Large intestine (tissue), 3 donors: ENCODE results near the gene SEC14L5. TPM values are rescaled to one million over a fixed set of nuclear protein-coding genes. Genes with fewer than 3 reads are reported as not detected.

Experiments used
- DNase-seq, 2 donors: peaks; one replicate each; pipeline versions ENCODE4 v3.0.0 to v3.0.0-alpha.2; 2013
- H3K27ac ChIP-seq: one replicate; pipeline ENCODE4 v1.5.1; 2013; ENCODE audit warnings: low read length
- H3K27me3 ChIP-seq: 2 replicates; pipeline ENCODE4 v1.6.1; 2013; ENCODE audit warnings: low read length; ENCODE audit not compliant: control insufficient read depth, insufficient read depth
- H3K36me3 ChIP-seq: 2 replicates; pipeline ENCODE4 v1.6.1; 2013; ENCODE audit warnings: low read length; ENCODE audit not compliant: control insufficient read depth, insufficient read depth
- H3K4me1 ChIP-seq: one replicate; pipeline ENCODE4 v1.6.1; 2013; ENCODE audit warnings: low read length; ENCODE audit not compliant: control insufficient read depth, insufficient read depth
- H3K4me3 ChIP-seq: one replicate; pipeline ENCODE4 v1.5.1; 2013; ENCODE audit warnings: low read length
- H3K9me3 ChIP-seq: one replicate; pipeline ENCODE4 v1.6.1; 2013; ENCODE audit warnings: mild to moderate bottlenecking, low read depth, low read length, moderate library complexity; ENCODE audit not compliant: control insufficient read depth
- WGBS: methylation state at CpG from one replicate; pipeline ENCODE4 v1.1.5; 2013; ENCODE audit warnings: low lambda C conversion rate; ENCODE audit not compliant: insufficient coverage; 5-methylcytosine and 5-hydroxymethylcytosine counted together
- polyA plus RNA-seq: library from polyadenylated mRNA; unstranded; fragments of 120-200 nt; gene quantifications from one replicate; pipeline ENCODE4 v1.2.1, GENCODE V29; 2013

SEC14L5 gene
- polyA plus RNA-seq, 1 donor = 0.24 TPM

DNA sequence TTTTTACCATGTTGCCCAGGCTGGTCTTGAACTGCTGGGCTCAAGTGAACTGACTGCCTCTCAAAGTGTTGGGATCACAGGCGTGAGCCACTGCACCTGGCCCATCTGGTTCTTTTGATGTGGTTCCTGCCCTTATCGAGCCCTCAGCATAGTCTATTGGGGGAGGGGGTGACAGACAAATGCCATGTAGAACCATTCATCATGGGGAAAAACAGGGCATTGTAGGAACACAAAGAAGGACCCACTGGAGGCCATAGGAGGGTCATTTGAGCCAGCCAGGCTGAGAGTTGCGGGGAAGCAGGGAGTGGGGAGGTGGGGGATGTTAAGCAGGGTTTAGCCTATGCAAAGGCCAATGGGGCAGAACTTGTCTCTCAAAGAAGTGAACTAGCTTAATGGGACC lies 11.9 kb downstream of the SEC14L5 start:
- no peak overlapping the region for H3K4me3 ChIP-seq
- WGBS = no CpG with 5 or more reads among the region's 3 CpGs

DNA sequence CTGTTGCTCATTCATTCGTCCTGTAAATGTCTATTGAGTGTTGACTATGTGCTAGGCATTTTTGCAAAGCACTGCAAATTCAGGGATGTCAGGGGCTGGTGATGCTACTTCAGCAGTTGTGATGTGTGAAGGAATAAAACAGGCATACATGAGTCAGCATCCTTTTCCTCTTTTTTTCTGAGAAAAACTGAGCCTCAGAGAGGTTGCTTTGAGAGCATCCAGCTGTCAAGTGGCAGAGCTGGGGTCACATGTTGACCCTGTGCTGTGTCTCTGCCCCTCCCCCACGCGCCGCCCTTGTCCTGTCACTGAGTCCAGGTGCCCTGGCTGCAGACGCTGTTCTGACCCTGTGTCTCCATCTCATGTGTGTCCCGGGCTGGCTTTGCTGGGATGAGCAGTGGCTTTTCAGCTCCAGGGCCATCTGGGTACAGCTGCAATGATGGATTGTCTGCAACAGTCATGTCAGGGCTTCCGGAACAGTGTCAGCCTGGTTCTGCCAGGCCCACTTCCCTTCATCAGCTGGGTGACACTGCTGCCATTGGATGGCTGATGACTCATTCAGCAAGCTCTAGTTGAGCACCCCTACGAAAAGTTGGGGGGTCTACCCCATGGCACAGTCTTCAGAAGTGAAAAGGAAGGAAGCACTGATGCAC lies 14.9 kb downstream of the SEC14L5 start:
- Histone ChIP-seq H3K36me3 (no peaks in the 10 kb centered on the region), H3K27me3 (no peaks in the 10 kb centered on the region), H3K4me3 (no peak overlapping the region), H3K27ac (no peak overlapping the region), H3K4me1 (no peaks in the 10 kb centered on the region), H3K9me3 (no peaks in the 10 kb centered on the region)
- no peak for DNase-seq
- WGBS = no CpG with 5 or more reads among the region's 8 CpGs

More for the DNA sequence above, 11.9 kb downstream of the SEC14L5 start:
- no peaks in the 10 kb centered on the region for H3K4me1 ChIP-seq
- no peaks in the 10 kb centered on the region for H3K9me3 ChIP-seq
- DNase-seq = no peak
- H3K27me3 ChIP-seq = no peaks in the 10 kb centered on the region
- H3K27ac ChIP-seq = no peak overlapping the region
- H3K36me3 ChIP-seq = no peaks in the 10 kb centered on the region

GRCh38 chr16:4976079-4976478 lies 17.9 kb downstream of the SEC14L5 start:
- DNase-seq = no peak
- no CpG with 5 or more reads among the region's 2 CpGs for WGBS
- Histone ChIP-seq H3K4me3 (no peak overlapping the region), H3K9me3 (no peaks in the 10 kb centered on the region), H3K4me1 (no peaks in the 10 kb centered on the region), H3K36me3 (no peaks in the 10 kb centered on the region), H3K27ac (no peak overlapping the region), H3K27me3 (no peaks in the 10 kb centered on the region)

- H3K4me3 ChIP-seq = no peak overlapping the region
- no peaks in the 10 kb centered on the region for H3K27me3 ChIP-seq
- H3K36me3 ChIP-seq = no peaks in the 10 kb centered on the region
- no peak for DNase-seq
- H3K9me3 ChIP-seq = no peaks in the 10 kb centered on the region
- H3K4me1 ChIP-seq = no peaks in the 10 kb centered on the region
- no CpG with 5 or more reads among the region's 5 CpGs for WGBS
- no peak overlapping the region for H3K27ac ChIP-seq
Observed at GRCh38 chr16:4976611-4977145, 18.5 kb downstream of the SEC14L5 start.

GRCh38 chr16:4979164-4979563 lies 21.0 kb downstream of the SEC14L5 start:
- Histone ChIP-seq H3K4me1 (no peaks in the 10 kb centered on the region), H3K27me3 (peaks cover 3% of the 10 kb centered on the region), H3K9me3 (no peaks in the 10 kb centered on the region), H3K36me3 (no peaks in the 10 kb centered on the region), H3K27ac (no peak overlapping the region), H3K4me3 (no peak overlapping the region)
- no peak for DNase-seq
- WGBS = no CpG with 5 or more reads among the region's 7 CpGs

DNA sequence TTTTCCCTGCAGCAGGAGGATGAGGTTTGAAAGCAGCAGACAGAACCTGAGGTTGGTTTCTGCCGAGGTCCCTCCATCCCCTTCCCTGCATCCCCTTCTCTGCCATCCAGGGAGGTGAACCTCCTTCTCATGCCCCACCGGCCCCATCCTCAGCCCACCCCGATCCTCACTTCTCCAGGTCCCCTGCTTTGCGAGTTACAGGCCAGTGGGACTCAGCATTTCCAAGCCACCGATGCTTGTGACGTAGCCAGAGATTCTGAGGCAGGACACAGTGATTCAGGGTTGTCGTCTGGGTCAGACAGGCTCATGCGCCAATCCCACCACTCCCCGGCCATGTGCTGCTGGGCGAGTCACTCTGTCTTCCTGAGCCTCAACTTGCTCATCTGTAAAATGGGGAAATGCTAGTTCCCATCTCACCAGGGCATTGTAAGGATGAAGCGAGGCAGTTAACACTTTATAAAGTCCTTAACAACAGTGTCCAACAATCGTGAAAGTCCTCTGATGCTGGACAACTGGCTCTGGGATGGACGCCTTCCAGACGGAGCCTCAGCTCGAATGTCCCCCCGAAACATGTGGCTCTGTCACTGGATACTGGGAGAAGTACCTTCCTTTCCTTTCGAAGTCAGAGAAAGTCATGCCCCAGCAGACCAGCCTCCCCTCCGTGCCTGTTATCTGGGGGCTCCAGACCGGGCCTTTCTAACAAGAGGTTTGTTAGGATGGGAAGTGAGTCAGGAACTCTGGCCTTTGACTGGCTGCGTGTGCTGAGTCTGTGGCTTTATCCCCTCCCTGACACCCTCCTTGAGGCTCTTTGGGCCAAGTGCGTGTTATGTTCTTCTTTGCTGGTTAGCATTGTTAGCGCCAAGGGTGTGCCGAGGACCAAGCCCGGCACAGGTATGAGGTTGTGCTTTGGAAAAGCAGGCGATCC lies 21.9 kb downstream of the SEC14L5 start:
- 94% methylated on average over 5 of the region's 25 CpGs for WGBS
- no peak overlapping the region for H3K27ac ChIP-seq
- no peak overlapping the region for H3K4me3 ChIP-seq
- peaks cover 3% of the 10 kb centered on the region for H3K27me3 ChIP-seq
- DNase-seq = no peak
- no peaks in the 10 kb centered on the region for H3K36me3 ChIP-seq
- no peaks in the 10 kb centered on the region for H3K9me3 ChIP-seq
- H3K4me1 ChIP-seq = no peaks in the 10 kb centered on the region

GRCh38 chr16:4980691-4981090 lies 22.6 kb downstream of the SEC14L5 start:
- Histone ChIP-seq H3K27ac (no peak overlapping the region), H3K27me3 (peaks cover 3% of the 10 kb centered on the region), H3K36me3 (no peaks in the 10 kb centered on the region), H3K9me3 (no peaks in the 10 kb centered on the region), H3K4me3 (no peak overlapping the region), H3K4me1 (no peaks in the 10 kb centered on the region)
- 90% methylated on average over 2 of the region's 10 CpGs for WGBS
- DNase-seq = no peak

GRCh38 chr16:4981473-4981872 lies 23.3 kb downstream of the SEC14L5 start:
- no CpG with 5 or more reads among the region's 7 CpGs for WGBS
- H3K4me1 ChIP-seq = no peaks in the 10 kb centered on the region
- no peaks in the 10 kb centered on the region for H3K36me3 ChIP-seq
- H3K27ac ChIP-seq = no peak overlapping the region
- no peaks in the 10 kb centered on the region for H3K9me3 ChIP-seq
- H3K4me3 ChIP-seq = no peak overlapping the region
- H3K27me3 ChIP-seq = peaks cover 3% of the 10 kb centered on the region
- no peak for DNase-seq

GRCh38 chr16:4982056-4982867 lies 24.1 kb downstream of the SEC14L5 start:
- Histone ChIP-seq H3K4me1 (no peaks in the 10 kb centered on the region), H3K27ac (no peak overlapping the region), H3K9me3 (no peaks in the 10 kb centered on the region), H3K36me3 (no peaks in the 10 kb centered on the region), H3K4me3 (no peak overlapping the region), H3K27me3 (peaks cover 7% of the 10 kb centered on the region)
- no peak for DNase-seq
- WGBS = no CpG with 5 or more reads among the region's 20 CpGs
